Lung (tissue), 12 donors: ENCODE data around the gene STRA6. TPM values are rescaled to one million over a fixed set of nuclear protein-coding genes. Genes with fewer than 3 reads are reported as not detected.

Experiments
- ATAC-seq: fragments of 200-7000 bp; cut with Tn5 transposase; one replicate; pipeline ENCODE4 v1.9.1; 2020; ENCODE audit warnings: moderate number of reproducible peaks; ENCODE audit not compliant: insufficient read depth, low FRiP score
- DNase-seq, 3 donors: peaks; one replicate each; pipeline ENCODE4 v3.0.0-alpha.2; 2013 to 2017
- H3K27ac ChIP-seq, 2 donors: one replicate each; pipeline ENCODE4 v1.5.1; 2013; ENCODE audit warnings: mild to moderate bottlenecking in 2 of 2, moderate library complexity in 2 of 2, control low read depth in 1 of 2, inconsistent platforms in 1 of 2, low read depth in 1 of 2, low read length in 1 of 2
- H3K27me3 ChIP-seq, 3 donors: one replicate each; pipeline ENCODE4 v1.5.1; 2013; ENCODE audit warnings: low read length in 2 of 3; ENCODE audit not compliant: control insufficient read depth in 3 of 3, insufficient read depth in 3 of 3
- H3K36me3 ChIP-seq, 4 donors: one replicate each; pipeline ENCODE4 v1.5.1; 2013; ENCODE audit warnings: low read length in 4 of 4, mild to moderate bottlenecking in 1 of 4, moderate library complexity in 1 of 4; ENCODE audit not compliant: control insufficient read depth in 4 of 4, insufficient read depth in 4 of 4
- H3K4me1 ChIP-seq, 5 donors: one replicate each; pipeline ENCODE4 v1.5.1; 2013; ENCODE audit warnings: low read length in 5 of 5, mild to moderate bottlenecking in 2 of 5, moderate library complexity in 1 of 5; ENCODE audit not compliant: control insufficient read depth in 5 of 5, insufficient read depth in 5 of 5
- H3K4me3 ChIP-seq: one replicate; pipeline ENCODE4 v1.5.1; 2013; ENCODE audit warnings: mild to moderate bottlenecking, control low read depth, moderate library complexity
- H3K9ac ChIP-seq, 2 donors: one replicate each; pipeline ENCODE4 v1.5.1; 2013; ENCODE audit warnings: low read length in 2 of 2, control low read depth in 1 of 2; ENCODE audit not compliant: insufficient read depth in 1 of 2
- H3K9me3 ChIP-seq, 4 donors: one replicate each; pipeline ENCODE4 v1.5.1; 2013; ENCODE audit warnings: low read length in 3 of 4, mild to moderate bottlenecking in 1 of 4, moderate library complexity in 1 of 4; ENCODE audit not compliant: control insufficient read depth in 4 of 4, insufficient read depth in 3 of 4
- CTCF ChIP-seq: IDR thresholded peaks from 2 replicates; pipeline ENCODE4 v1.5.1; 2012; ENCODE audit warnings: mild to moderate bottlenecking; ENCODE audit errors: control extremely low read depth, extremely low read depth
- WGBS, 2 donors: extraction: QIAGEN DNeasy Blood & Tissue Kit; methylation state at CpG; one replicate each; pipeline ENCODE4 v1.1.7; 2013; 5-methylcytosine and 5-hydroxymethylcytosine counted together
- polyA plus RNA-seq, 2 donors: library from polyadenylated mRNA; stranded (reverse); fragments of 200-250 nt; gene quantifications; one replicate each; pipeline ENCODE4 v1.2.1, GENCODE V29; 2013
- total RNA-seq, 2 donors: library from RNA; depleted of rRNA in 1 of 2; stranded (reverse); fragments of >200 nt in 1 of 2; gene quantifications; one replicate each; pipeline ENCODE4 v1.2.1, GENCODE V29; 2014 to 2021
- donor health status: control.
- donor health status: control.
- donor health status: Bipolar disorder and iron deficiency.
- donor health status: healthy.
- donor health status: DM: yes; HTN: yes; CAD: no.

The STRA6 gene
- total and polyA plus RNA-seq, 4 donors: 0.40 to 2.6 (median 0.78) TPM

- Histone ChIP-seq H3K4me3 (no peak overlapping the region), H3K9ac (no peak overlapping the region), H3K4me1 (peaks cover 0 to 16% (median 10%) of the 10 kb centered on the region in 5 donors), H3K27ac (no peak overlapping the region), H3K9me3 (no peaks in the 10 kb centered on the region), H3K27me3 (no peaks in the 10 kb centered on the region), H3K36me3 (no peaks in the 10 kb centered on the region)
- TF ChIP-seq CTCF: no peak
- no peak for DNase-seq
- ATAC-seq: no peak
- 64 to 79% methylated on average over 6 of the region's 6 CpGs for WGBS, 2 donors
These were observed 8.7 kb downstream of the STRA6 start for GRCh38 chr15:74193905-74194304.

- Histone ChIP-seq H3K36me3 (no peaks in the 10 kb centered on the region), H3K27ac (no peak overlapping the region), H3K4me1 (peaks cover 0 to 16% (median 10%) of the 10 kb centered on the region in 5 donors), H3K9ac (no peak overlapping the region), H3K4me3 (no peak overlapping the region), H3K9me3 (no peaks in the 10 kb centered on the region), H3K27me3 (no peaks in the 10 kb centered on the region)
- ATAC-seq: no peak
- DNase-seq: no peak
- no peak for TF ChIP-seq CTCF
- WGBS, 2 donors: 82 to 90% methylated on average over 4 of the region's 4 CpGs
These were observed 9.3 kb downstream of the STRA6 start for GRCh38 chr15:74193299-74193718.

- H3K4me1 ChIP-seq: peaks cover 0 to 16% (median 10%) of the 10 kb centered on the region in 5 donors
- WGBS, 2 donors: 86 to 88% methylated on average over 5 of the region's 5 CpGs
- H3K27ac ChIP-seq: no peak overlapping the region
- no peak overlapping the region for H3K4me3 ChIP-seq
- DNase-seq (no peak), ATAC-seq (no peak)
- no peaks in the 10 kb centered on the region for H3K27me3 ChIP-seq
- TF ChIP-seq CTCF: no peak
- no peak overlapping the region for H3K9ac ChIP-seq
- no peaks in the 10 kb centered on the region for H3K36me3 ChIP-seq
- no peaks in the 10 kb centered on the region for H3K9me3 ChIP-seq
These were observed 9.8 kb downstream of the STRA6 start for GRCh38 chr15:74192751-74193150.

- WGBS, 2 donors: 70 to 79% methylated on average over 3 of the region's 3 CpGs
- Histone ChIP-seq H3K4me3 (no peak overlapping the region), H3K27ac (no peak overlapping the region), H3K36me3 (no peaks in the 10 kb centered on the region), H3K27me3 (no peaks in the 10 kb centered on the region), H3K9ac (no peak overlapping the region), H3K4me1 (peaks cover 0 to 16% (median 10%) of the 10 kb centered on the region in 5 donors), H3K9me3 (no peaks in the 10 kb centered on the region)
- ATAC-seq (no peak), DNase-seq (no peak)
- TF ChIP-seq CTCF: no peak
These were observed 10.8 kb downstream of the STRA6 start for GRCh38 chr15:74191798-74192197.
